Small intestine (tissue), 7 donors: ENCODE data around the gene ADGRF5. TPM values are rescaled to one million over a fixed set of nuclear protein-coding genes. Genes with fewer than 3 reads are reported as not detected.

Source experiments
- DNase-seq, 2 donors: peaks; one replicate each; pipeline versions ENCODE4 v3.0.0 to v3.0.0-alpha.2; 2013
- FAIRE-seq: peaks from 2 replicates; lab custom pipeline; 2012; peaks lifted over from hg19 to GRCh38; lab: Jason Lieb, UNC
- H3K27ac ChIP-seq, 3 donors: one replicate each; pipeline ENCODE4 v1.5.1; 2013; ENCODE audit warnings: low read length in 2 of 3, mild to moderate bottlenecking in 2 of 3, control low read depth in 1 of 3, inconsistent platforms in 1 of 3, low read depth in 1 of 3, moderate library complexity in 1 of 3
- H3K27me3 ChIP-seq, 3 donors: one replicate each; pipeline ENCODE4 v1.6.1; 2013; ENCODE audit warnings: low read length in 3 of 3, inconsistent platforms in 1 of 3; ENCODE audit not compliant: control insufficient read depth in 3 of 3, insufficient read depth in 3 of 3
- H3K36me3 ChIP-seq, 3 donors: one replicate each; pipeline ENCODE4 v1.6.1; 2013; ENCODE audit warnings: low read length in 3 of 3, inconsistent platforms in 1 of 3, low read depth in 1 of 3, mild to moderate bottlenecking in 1 of 3, moderate library complexity in 1 of 3; ENCODE audit not compliant: control insufficient read depth in 3 of 3, insufficient read depth in 2 of 3
- H3K4me1 ChIP-seq, 3 donors: one replicate each; pipeline ENCODE4 v1.6.1; 2013; ENCODE audit warnings: low read length in 2 of 3, inconsistent platforms in 1 of 3, low read depth in 1 of 3, mild to moderate bottlenecking in 1 of 3, moderate library complexity in 1 of 3; ENCODE audit not compliant: control insufficient read depth in 3 of 3, insufficient read depth in 2 of 3
- H3K4me3 ChIP-seq, 3 donors: one replicate each; pipeline ENCODE4 v1.5.1; 2013; ENCODE audit warnings: low read length in 3 of 3, control low read depth in 1 of 3, inconsistent platforms in 1 of 3, low read depth in 1 of 3, mild to moderate bottlenecking in 1 of 3, moderate library complexity in 1 of 3
- H3K9me3 ChIP-seq, 2 donors: one replicate each; pipeline ENCODE4 v1.6.1; 2013; ENCODE audit warnings: low read depth in 1 of 2, low read length in 1 of 2; ENCODE audit not compliant: control insufficient read depth in 2 of 2, insufficient read depth in 1 of 2
- WGBS, 3 donors: extraction: QIAGEN DNeasy Blood & Tissue Kit; methylation state at CpG; one replicate each; pipeline ENCODE4 v1.1.7; 2013; 5-methylcytosine and 5-hydroxymethylcytosine counted together
- polyA plus RNA-seq, 4 donors: library from polyadenylated mRNA; stranded (reverse) in 3 of 4; unstranded in 1 of 4; fragments of 200-250 nt in 3 of 4; fragments of 120-200 nt in 1 of 4; gene quantifications; one replicate each; pipeline versions ENCODE4 v1.2.1 to v1.2.3, GENCODE V29; 2013
- donor health status: healthy with polysubstance abuse.
- donor health status: control.
- donor health status: control.
- donor health status: Bipolar disorder and iron deficiency.
- donor health status: healthy.

The ADGRF5 gene
- polyA plus RNA-seq, 4 donors = 0.45 to 7.4 (median 3.0) TPM

DNA sequence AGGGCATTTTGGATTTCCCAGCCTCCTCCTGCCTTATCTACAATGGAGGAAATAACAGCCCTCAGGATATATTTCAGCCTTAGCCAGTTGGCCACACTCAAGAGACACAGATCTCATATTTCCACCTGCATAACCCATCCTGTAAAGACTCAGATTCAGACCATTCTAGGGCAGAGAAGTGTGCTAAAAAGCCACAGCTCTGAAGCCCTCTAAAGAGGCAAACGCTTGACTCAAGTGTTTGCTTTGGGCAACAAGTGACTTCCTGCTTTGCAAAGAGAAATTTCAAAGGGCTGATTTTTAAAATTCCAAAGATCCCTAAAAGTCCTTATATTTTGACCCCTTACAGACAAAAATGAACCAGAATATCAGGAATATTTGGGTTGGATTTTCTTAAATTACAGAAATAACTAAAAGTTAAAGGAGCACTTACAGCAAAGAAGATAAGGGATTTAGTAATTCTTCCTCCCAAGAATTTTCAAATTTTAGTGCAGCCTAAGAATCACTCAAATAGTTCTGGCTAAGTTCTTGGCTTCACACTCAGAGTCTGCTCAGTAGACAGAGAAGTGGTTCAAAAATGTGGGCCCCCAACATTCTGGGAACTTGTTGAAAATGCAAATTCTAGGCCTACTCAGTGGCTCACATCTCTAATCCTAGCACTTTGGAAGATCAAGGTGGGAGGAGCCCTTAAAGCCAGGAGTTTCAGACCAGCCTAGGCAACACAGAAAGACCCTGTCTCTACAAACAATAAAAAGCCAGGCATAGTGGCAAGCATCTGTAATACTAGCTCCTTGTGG is 18.9 kb upstream of the ADGRF5 start:
- Histone ChIP-seq H3K27me3 (no peaks in the 10 kb centered on the region), H3K4me1 (no peaks in the 10 kb centered on the region), H3K27ac (no peak overlapping the region), H3K9me3 (no peaks in the 10 kb centered on the region), H3K36me3 (no peaks in the 10 kb centered on the region), H3K4me3 (no peak overlapping the region)
- 54 to 79% (median 74%) methylated on average over 1 of the region's 1 CpG for WGBS, 3 donors
- DNase-seq (no peak), FAIRE-seq (no peak)

GRCh38 chr6:46937642-46938041 is 15.9 kb upstream of the ADGRF5 start:
- WGBS, 3 donors = 58 to 77% (median 60%) methylated on average over 4 of the region's 4 CpGs
- FAIRE-seq = no peak
- H3K27ac ChIP-seq = no peak overlapping the region

GRCh38 chr6:46935687-46936086 is 13.9 kb upstream of the ADGRF5 start:
- 72 to 88% (median 83%) methylated on average over 6 of the region's 6 CpGs for WGBS, 3 donors
- FAIRE-seq (no peak), DNase-seq (no peak)
- Histone ChIP-seq H3K27ac (no peak overlapping the region), H3K9me3 (no peaks in the 10 kb centered on the region), H3K4me3 (no peak overlapping the region), H3K4me1 (no peaks in the 10 kb centered on the region), H3K36me3 (no peaks in the 10 kb centered on the region), H3K27me3 (peaks cover 0 to 3% (median 0%) of the 10 kb centered on the region in 3 donors)

More at GRCh38 chr6:46937642-46938041, 15.9 kb upstream of the ADGRF5 start:
- Histone ChIP-seq H3K4me1 (no peaks in the 10 kb centered on the region), H3K4me3 (no peak overlapping the region), H3K36me3 (no peaks in the 10 kb centered on the region), H3K9me3 (no peaks in the 10 kb centered on the region), H3K27me3 (no peaks in the 10 kb centered on the region)
- DNase-seq = no peak

DNA sequence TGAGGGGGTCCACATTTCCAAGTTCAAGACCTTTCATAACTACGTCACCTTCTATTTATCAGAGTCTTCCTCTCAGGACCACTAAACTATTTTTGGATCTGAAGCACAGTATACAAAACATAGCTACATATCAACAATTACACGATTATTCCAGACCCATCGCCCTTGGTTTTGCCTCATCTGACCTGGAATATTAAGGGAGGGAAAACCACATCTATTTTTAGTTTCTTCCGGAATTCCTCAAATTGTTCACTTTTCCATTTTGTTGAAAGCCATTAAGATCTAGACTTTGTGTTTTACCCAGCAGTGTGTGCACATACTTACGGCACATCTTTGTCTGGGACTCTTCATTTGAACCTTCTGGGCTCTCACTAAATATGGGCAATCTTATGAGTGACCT is 12.0 kb upstream of the ADGRF5 start:
- FAIRE-seq = no peak
- Histone ChIP-seq H3K27me3 (peaks cover 0 to 3% (median 0%) of the 10 kb centered on the region in 3 donors), H3K4me1 (no peaks in the 10 kb centered on the region), H3K4me3 (no peak overlapping the region), H3K9me3 (no peaks in the 10 kb centered on the region), H3K36me3 (no peaks in the 10 kb centered on the region), H3K27ac (peak overlapping the region in 1 of 3 donors; percentile 4)
- DNase-seq = no peak
- 75 to 92% (median 78%) methylated on average over 5 of the region's 5 CpGs for WGBS, 3 donors

GRCh38 chr6:46932526-46933319 is 11.0 kb upstream of the ADGRF5 start:
- no peak overlapping the region for H3K27ac ChIP-seq
- H3K36me3 ChIP-seq = no peaks in the 10 kb centered on the region
- DNase-seq = no peak
- H3K4me1 ChIP-seq = no peaks in the 10 kb centered on the region
- FAIRE-seq = no peak
- H3K27me3 ChIP-seq = peaks cover 0 to 3% (median 0%) of the 10 kb centered on the region in 3 donors
- H3K4me3 ChIP-seq = no peak overlapping the region
- WGBS, 3 donors = 67 to 79% (median 74%) methylated on average over 10 of the region's 10 CpGs
- H3K9me3 ChIP-seq = no peaks in the 10 kb centered on the region

DNA sequence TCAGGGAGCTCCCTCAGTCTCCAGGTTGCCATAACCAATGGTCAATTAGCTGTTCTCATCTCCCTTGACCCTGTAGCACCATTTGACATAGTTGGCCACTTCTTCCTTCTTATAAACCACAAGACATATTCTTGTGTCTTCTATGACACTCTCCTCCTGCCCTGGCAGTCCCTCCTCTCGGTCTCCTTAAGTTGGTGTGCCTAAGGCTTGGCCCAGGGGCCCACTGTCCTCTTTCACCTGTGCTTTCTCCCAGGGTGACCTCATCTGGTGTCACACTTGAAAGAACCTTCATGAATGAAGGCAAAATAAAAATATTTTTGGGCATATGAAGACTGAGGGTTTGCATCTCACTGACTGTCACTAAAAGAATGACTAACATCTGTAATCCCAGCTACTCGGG is 9.7 kb upstream of the ADGRF5 start:
- Histone ChIP-seq H3K4me1 (no peaks in the 10 kb centered on the region), H3K4me3 (no peak overlapping the region), H3K9me3 (no peaks in the 10 kb centered on the region), H3K27me3 (peaks cover 0 to 3% (median 0%) of the 10 kb centered on the region in 3 donors), H3K36me3 (no peaks in the 10 kb centered on the region), H3K27ac (no peak overlapping the region)
- FAIRE-seq (no peak), DNase-seq (no peak)
- 75 to 87% (median 82%) methylated on average over 2 of the region's 2 CpGs for WGBS, 3 donors

GRCh38 chr6:46930331-46930730 is 8.6 kb upstream of the ADGRF5 start:
- no peak for FAIRE-seq
- DNase-seq = no peak
- Histone ChIP-seq H3K27ac (no peak overlapping the region), H3K27me3 (peaks cover 0 to 3% (median 0%) of the 10 kb centered on the region in 3 donors), H3K9me3 (no peaks in the 10 kb centered on the region), H3K36me3 (no peaks in the 10 kb centered on the region), H3K4me3 (no peak overlapping the region), H3K4me1 (no peaks in the 10 kb centered on the region)
- 63 to 73% (median 64%) methylated on average over 2 of the region's 2 CpGs for WGBS, 3 donors

DNA sequence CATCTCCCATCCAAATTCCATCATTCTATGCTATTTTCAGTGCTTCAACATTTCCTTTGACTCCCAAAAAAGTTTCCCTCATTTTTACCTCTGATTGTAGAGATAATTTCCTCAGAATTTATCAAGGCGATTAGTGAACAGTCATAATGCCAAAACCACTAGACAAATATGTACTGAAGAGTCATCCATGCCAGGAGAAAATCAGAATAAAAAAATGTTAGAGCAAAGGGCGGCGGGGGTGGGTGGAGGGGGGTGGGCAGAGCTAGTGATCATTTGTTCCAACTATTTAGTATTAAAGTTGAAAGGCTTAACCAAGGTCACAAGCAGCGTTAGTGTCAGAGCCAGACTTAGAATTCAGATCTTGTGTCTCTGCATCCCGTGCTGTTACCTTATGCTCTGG is 5.3 kb upstream of the ADGRF5 start:
- 75 to 84% (median 80%) methylated on average over 5 of the region's 5 CpGs for WGBS, 3 donors
- DNase-seq (no peak), FAIRE-seq (no peak)
- no peaks in the 10 kb centered on the region for H3K9me3 ChIP-seq
- H3K27ac ChIP-seq = no peak overlapping the region
- H3K27me3 ChIP-seq = peaks cover 0 to 3% (median 0%) of the 10 kb centered on the region in 3 donors
- H3K36me3 ChIP-seq = no peaks in the 10 kb centered on the region
- H3K4me3 ChIP-seq = no peak overlapping the region
- no peaks in the 10 kb centered on the region for H3K4me1 ChIP-seq
